ENCODE results near the gene RTN4R.
A peak's percentile ranks its signal among the peaks of the same experiment; 100 is the strongest.

RTN4R gene

GRCh38 chr22:20259327-20259688 is 8.8 kb downstream of the RTN4R start:
- Histone ChIP-seq H3K4me1 (ENCODE audit: control insufficient read depth, insufficient read depth, low read length) (no peaks in the 10 kb centered on the region), H3K27ac (ENCODE audit: extremely low read depth, low read depth, low read length) (no peak overlapping the region), H3K9me3 (ENCODE audit: control insufficient read depth, insufficient read depth, low read depth, low read length) (no peaks in the 10 kb centered on the region), H3K4me3 (ENCODE audit: low read depth, low read length) (no peak overlapping the region), H3K36me3 (ENCODE audit: control insufficient read depth in 2 of 2, insufficient read depth in 1 of 2, low read length in 2 of 2) (no peaks in the 10 kb centered on the region)
- ChIA-PET POLR2A (no interaction called here), CTCF (interaction anchor here (0.6 to 1.4 kb wide), 3 partner anchors 20 to 65 kb away, joined by 3 to 7 read pairs (median 4); no protein-coding TSS in a partner anchor)
- TF ChIP-seq SP2 (tag by site-specific recombination; IDR thresholded peaks at IDR 0.05) (no peak), ZNF501 (tag by site-specific recombination; IDR thresholded peaks at IDR 0.05) (no peak), PATZ1 (tag by site-specific recombination; IDR thresholded peaks at IDR 0.05) (no peak), ZNF140 (tag by site-specific recombination; IDR thresholded peaks at IDR 0.05) (no peak), PRDM10 (tag by site-specific recombination; IDR thresholded peaks at IDR 0.05) (no peak), ZNF843 (tag by site-specific recombination; IDR thresholded peaks at IDR 0.05) (no peak), ZSCAN23 (tag by site-specific recombination; IDR thresholded peaks at IDR 0.05) (no peak), ZNF692 (tag by site-specific recombination; IDR thresholded peaks at IDR 0.05) (no peak), ZNF157 (tag by site-specific recombination; IDR thresholded peaks at IDR 0.05) (no peak)

GRCh38 chr22:20258584-20259326 is 9.4 kb downstream of the RTN4R start:
- Histone ChIP-seq H3K36me3 (ENCODE audit: control insufficient read depth in 2 of 2, insufficient read depth in 1 of 2, low read length in 2 of 2) (no peaks in the 10 kb centered on the region), H3K4me3 (ENCODE audit: low read depth, low read length) (no peak overlapping the region), H3K27ac (ENCODE audit: extremely low read depth, low read depth, low read length) (no peak overlapping the region), H3K9me3 (ENCODE audit: control insufficient read depth, insufficient read depth, low read depth, low read length) (no peaks in the 10 kb centered on the region), H3K4me1 (ENCODE audit: control insufficient read depth, insufficient read depth, low read length) (no peaks in the 10 kb centered on the region)
- CTCF ChIA-PET = interaction anchor here (0.7 to 1.4 kb wide), 9 partner anchors 8 to 101 kb away, joined by 3 to 8 read pairs (median 3); no protein-coding TSS in a partner anchor
- POLR2A ChIA-PET = no interaction called here
- TF ChIP-seq ZNF121 (tag by site-specific recombination; IDR thresholded peaks at IDR 0.05) (no peak), REPIN1 (tag by site-specific recombination; IDR thresholded peaks at IDR 0.05; ENCODE audit: low read depth) (no peak), ZSCAN18 (tag by site-specific recombination; IDR thresholded peaks at IDR 0.05) (no peak), BCL6B (tag by site-specific recombination; IDR thresholded peaks at IDR 0.05) (no peak), KLF17 (tag by site-specific recombination; IDR thresholded peaks at IDR 0.05) (no peak), PBX3 (CRISPR knock-in tag; IDR thresholded peaks at IDR 0.05) (no peak), ZNF664 (tag by site-specific recombination; IDR thresholded peaks at IDR 0.05) (no peak), ZNF19 (tag by site-specific recombination; IDR thresholded peaks at IDR 0.05; ENCODE audit: low read depth) (no peak), ZNF16 (tag by site-specific recombination; IDR thresholded peaks at IDR 0.05; ENCODE audit: low read depth) (no peak), KLF1 (tag by site-specific recombination; IDR thresholded peaks at IDR 0.05) (no peak), ZNF580 (tag by site-specific recombination; IDR thresholded peaks at IDR 0.05) (no peak), GLIS2 (tag by site-specific recombination; IDR thresholded peaks at IDR 0.05) (peak; percentile 53), MZF1 (tag by site-specific recombination; IDR thresholded peaks at IDR 0.05; ENCODE audit: borderline replicate concordance) (no peak)

Measured in HEK293 (cell line).